WTC11 (cell line): Measurements from ENCODE around the gene TXNRD2. TPM values are rescaled to one million over a fixed set of nuclear protein-coding genes. Genes with fewer than 3 reads are reported as not detected.

Experiments used
- ATAC-seq: fragments of 200-7000 bp; cut with Tn5 transposase; 2 replicates; pipeline ENCODE4 v1.10.0; 2021; ENCODE audit warnings: mild to moderate bottlenecking, moderate library complexity
- CTCF ChIA-PET: fragments of 300-600 bp; sonication (Branson Sonifier 250); formaldehyde crosslinking; loops from one replicate; lab custom pipeline; 2021; ENCODE audit warnings: antibody characterized with exemption; lab: Charles Lee
- POLR2A ChIA-PET: fragments of 350-600 bp; sonication (Branson Sonifier 250); formaldehyde crosslinking; loops from one replicate; lab custom pipeline; 2021; ENCODE audit warnings: antibody characterized with exemption; lab: Charles Lee
- DNase-seq: peaks from one replicate; pipeline ENCODE4 v3.0.0; 2021; ENCODE audit warnings: low spot score
- H3K27ac Mint-ChIP-seq: 2 replicates; pipeline ENCODE4 v1.8.0; 2021; ENCODE audit warnings: mixed read lengths
- H3K27me3 Mint-ChIP-seq: 2 replicates; pipeline ENCODE4 v1.8.0; 2021; ENCODE audit warnings: low read depth, mild to moderate bottlenecking, moderate library complexity, mixed read lengths
- H3K36me3 Mint-ChIP-seq: 2 replicates; pipeline ENCODE4 v1.8.0; 2021; ENCODE audit warnings: mixed read lengths
- H3K4me1 Mint-ChIP-seq: 2 replicates; pipeline ENCODE4 v1.8.0; 2022; ENCODE audit warnings: mixed read lengths
- H3K4me3 Mint-ChIP-seq: 2 replicates; pipeline ENCODE4 v1.8.0; 2021; ENCODE audit warnings: mild to moderate bottlenecking, moderate library complexity, mixed read lengths
- H3K9me3 Mint-ChIP-seq: 2 replicates; pipeline ENCODE4 v1.8.0; 2021; ENCODE audit warnings: mixed read lengths
- ELF4 ChIP-seq: sonication (generic); formaldehyde crosslinking; IDR thresholded peaks from 2 replicates; pipeline ENCODE4 v1.8.1; 2022; ENCODE audit warnings: low read depth, mild to moderate bottlenecking, moderate library complexity, missing genetic modification reagents
- FOXK1 ChIP-seq: sonication (generic); formaldehyde crosslinking; IDR thresholded peaks from 2 replicates; pipeline ENCODE4 v1.8.0; 2022; ENCODE audit warnings: mild to moderate bottlenecking, moderate library complexity, missing genetic modification reagents
- FOXP1 ChIP-seq: sonication (generic); formaldehyde crosslinking; IDR thresholded peaks from 2 replicates; pipeline ENCODE4 v1.8.0; 2022; ENCODE audit warnings: missing genetic modification reagents, mild to moderate bottlenecking, moderate library complexity, borderline replicate concordance
- GABPB1 ChIP-seq: sonication (generic); formaldehyde crosslinking; IDR thresholded peaks from 2 replicates; pipeline ENCODE4 v1.8.1; 2023; ENCODE audit warnings: mild to moderate bottlenecking, missing genetic modification reagents
- NFATC4 ChIP-seq: fragments of 250-450 bp; sonication (Bioruptor Pico); IDR thresholded peaks from 2 replicates; pipeline ENCODE4 v1.9.0; 2021; ENCODE audit warnings: mild to moderate bottlenecking
- NFE2L1 ChIP-seq: sonication (generic); formaldehyde crosslinking; IDR thresholded peaks from 2 replicates; pipeline ENCODE4 v1.8.1; 2023; ENCODE audit warnings: missing genetic modification reagents
- RELA ChIP-seq: sonication (generic); formaldehyde crosslinking; IDR thresholded peaks from 2 replicates; pipeline ENCODE4 v1.8.1; 2022; ENCODE audit warnings: missing genetic modification reagents, mild to moderate bottlenecking, borderline replicate concordance
- ZNF416 ChIP-seq: fragments of 250-450 bp; sonication (Bioruptor Pico); IDR thresholded peaks from 2 replicates; pipeline ENCODE4 v1.9.0; 2021; ENCODE audit warnings: mild to moderate bottlenecking, inconsistent platforms
- total RNA-seq: library from RNA; stranded (reverse); gene quantifications from 3 replicates; pipeline ENCODE4 v1.2.3, GENCODE V29; 2021
- TF ChIP-seq, protein P1 (sequence below): fragments of 250-450 bp; sonication (Bioruptor Pico); IDR thresholded peaks from 2 replicates; pipeline ENCODE4 v1.9.0; 2021; ENCODE audit warnings: mild to moderate bottlenecking, borderline replicate concordance
- TF ChIP-seq, protein P2 (sequence below): fragments of 250-450 bp; sonication (Bioruptor Pico); conservative IDR thresholded peaks from 2 replicates; pipeline ENCODE4 v1.9.0; 2021; ENCODE audit warnings: mild to moderate bottlenecking
- TF ChIP-seq, protein P3 (sequence below): sonication (generic); formaldehyde crosslinking; IDR thresholded peaks from 2 replicates; pipeline ENCODE4 v1.8.1; 2023; ENCODE audit warnings: mild to moderate bottlenecking, missing genetic modification reagents
- TF ChIP-seq, protein P4 (sequence below): sonication (generic); formaldehyde crosslinking; IDR thresholded peaks from 2 replicates; pipeline ENCODE4 v1.8.0; 2023; ENCODE audit warnings: missing genetic modification reagents
- TF ChIP-seq, protein P5 (sequence below): sonication (generic); formaldehyde crosslinking; IDR thresholded peaks from 2 replicates; pipeline ENCODE4 v1.8.0; 2023; ENCODE audit warnings: mild to moderate bottlenecking, missing genetic modification reagents

TXNRD2 gene
- total RNA-seq, 1 experiment from 2014 or later, result 15.9 TPM

DNA sequence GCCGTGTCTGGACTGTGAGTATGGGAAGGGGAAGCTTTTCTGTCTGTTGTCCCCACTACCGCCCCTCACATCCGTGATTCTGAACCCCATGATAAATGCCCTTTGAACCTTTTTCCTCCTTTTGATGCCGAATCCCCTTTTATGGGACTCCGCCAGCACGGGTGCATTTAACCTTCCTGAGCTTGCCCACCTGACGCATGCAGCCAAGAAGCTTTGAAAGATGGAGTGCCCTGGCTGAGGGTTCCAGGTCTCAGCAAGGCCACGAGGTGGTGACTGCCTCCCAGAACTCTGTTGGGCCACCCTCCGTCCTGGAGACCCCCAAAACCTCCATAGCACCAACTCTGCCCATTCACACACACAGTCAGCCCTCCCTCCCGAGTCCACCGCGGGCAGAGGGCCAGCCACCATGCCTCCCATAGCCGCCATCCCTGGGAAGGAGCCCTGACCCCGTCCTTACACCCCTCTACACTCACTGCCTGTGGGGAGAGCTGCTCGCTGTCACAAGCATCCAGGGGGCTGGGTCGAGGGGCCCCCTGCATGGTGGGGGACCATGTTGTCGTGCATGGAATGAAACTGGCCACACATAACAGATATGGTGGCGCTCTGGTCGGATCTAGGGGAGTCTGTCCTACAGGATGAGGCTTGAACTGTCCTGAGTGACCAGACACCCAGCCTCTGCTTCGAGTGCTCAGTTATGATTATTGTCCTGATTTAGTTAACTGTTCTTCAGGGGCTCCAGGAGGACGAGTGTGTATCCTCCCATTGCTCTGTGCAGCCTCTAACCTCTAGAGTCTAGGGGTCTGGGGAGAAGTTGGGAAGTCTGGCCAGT is 868 bp downstream of the TXNRD2 start:
- Mint-ChIP-seq H3K36me3 (peaks cover 24% of the 10 kb centered on the region), H3K4me1 (peaks cover 22% of the 10 kb centered on the region), H3K27ac (no peak overlapping the region)
- POLR2A ChIA-PET, result no interaction called here
- TF ChIP-seq, protein P1, sequence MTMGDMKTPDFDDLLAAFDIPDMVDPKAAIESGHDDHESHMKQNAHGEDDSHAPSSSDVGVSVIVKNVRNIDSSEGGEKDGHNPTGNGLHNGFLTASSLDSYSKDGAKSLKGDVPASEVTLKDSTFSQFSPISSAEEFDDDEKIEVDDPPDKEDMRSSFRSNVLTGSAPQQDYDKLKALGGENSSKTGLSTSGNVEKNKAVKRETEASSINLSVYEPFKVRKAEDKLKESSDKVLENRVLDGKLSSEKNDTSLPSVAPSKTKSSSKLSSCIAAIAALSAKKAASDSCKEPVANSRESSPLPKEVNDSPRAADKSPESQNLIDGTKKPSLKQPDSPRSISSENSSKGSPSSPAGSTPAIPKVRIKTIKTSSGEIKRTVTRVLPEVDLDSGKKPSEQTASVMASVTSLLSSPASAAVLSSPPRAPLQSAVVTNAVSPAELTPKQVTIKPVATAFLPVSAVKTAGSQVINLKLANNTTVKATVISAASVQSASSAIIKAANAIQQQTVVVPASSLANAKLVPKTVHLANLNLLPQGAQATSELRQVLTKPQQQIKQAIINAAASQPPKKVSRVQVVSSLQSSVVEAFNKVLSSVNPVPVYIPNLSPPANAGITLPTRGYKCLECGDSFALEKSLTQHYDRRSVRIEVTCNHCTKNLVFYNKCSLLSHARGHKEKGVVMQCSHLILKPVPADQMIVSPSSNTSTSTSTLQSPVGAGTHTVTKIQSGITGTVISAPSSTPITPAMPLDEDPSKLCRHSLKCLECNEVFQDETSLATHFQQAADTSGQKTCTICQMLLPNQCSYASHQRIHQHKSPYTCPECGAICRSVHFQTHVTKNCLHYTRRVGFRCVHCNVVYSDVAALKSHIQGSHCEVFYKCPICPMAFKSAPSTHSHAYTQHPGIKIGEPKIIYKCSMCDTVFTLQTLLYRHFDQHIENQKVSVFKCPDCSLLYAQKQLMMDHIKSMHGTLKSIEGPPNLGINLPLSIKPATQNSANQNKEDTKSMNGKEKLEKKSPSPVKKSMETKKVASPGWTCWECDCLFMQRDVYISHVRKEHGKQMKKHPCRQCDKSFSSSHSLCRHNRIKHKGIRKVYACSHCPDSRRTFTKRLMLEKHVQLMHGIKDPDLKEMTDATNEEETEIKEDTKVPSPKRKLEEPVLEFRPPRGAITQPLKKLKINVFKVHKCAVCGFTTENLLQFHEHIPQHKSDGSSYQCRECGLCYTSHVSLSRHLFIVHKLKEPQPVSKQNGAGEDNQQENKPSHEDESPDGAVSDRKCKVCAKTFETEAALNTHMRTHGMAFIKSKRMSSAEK, result no peak
- TF ChIP-seq, protein P2, sequence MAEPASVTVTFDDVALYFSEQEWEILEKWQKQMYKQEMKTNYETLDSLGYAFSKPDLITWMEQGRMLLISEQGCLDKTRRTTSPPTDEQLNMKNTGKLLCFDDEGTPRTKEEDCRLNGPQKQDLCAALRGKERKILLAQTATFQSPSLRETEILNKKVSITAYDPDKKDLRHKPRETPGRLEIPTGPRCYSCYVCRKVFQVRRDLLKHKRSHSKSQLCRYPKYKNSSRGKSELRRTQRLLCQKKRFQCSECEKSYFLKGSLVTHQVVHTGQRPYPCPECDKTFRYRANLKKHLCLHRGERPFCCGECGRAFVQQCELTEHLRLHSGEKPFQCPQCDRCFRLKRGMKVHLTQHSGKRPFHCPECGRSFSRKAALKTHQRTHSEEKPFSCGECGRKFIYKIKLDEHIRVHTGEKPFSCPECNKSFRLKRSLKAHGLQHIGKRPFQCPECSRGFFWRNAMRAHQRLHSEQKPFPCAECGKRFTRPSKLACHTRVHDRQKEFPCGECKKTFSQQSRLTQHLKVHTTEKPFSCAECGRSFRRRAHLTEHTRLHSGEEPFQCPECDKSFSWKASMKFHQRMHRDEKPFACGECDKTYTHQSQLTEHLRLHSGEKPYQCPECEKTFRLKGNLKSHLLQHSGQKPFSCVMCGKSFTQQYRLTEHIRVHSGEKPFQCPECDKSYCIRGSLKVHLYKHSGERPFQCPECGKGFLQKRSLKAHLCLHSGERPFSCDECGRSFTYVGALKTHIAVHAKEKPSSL, result no peak
- TF ChIP-seq, protein P3, sequence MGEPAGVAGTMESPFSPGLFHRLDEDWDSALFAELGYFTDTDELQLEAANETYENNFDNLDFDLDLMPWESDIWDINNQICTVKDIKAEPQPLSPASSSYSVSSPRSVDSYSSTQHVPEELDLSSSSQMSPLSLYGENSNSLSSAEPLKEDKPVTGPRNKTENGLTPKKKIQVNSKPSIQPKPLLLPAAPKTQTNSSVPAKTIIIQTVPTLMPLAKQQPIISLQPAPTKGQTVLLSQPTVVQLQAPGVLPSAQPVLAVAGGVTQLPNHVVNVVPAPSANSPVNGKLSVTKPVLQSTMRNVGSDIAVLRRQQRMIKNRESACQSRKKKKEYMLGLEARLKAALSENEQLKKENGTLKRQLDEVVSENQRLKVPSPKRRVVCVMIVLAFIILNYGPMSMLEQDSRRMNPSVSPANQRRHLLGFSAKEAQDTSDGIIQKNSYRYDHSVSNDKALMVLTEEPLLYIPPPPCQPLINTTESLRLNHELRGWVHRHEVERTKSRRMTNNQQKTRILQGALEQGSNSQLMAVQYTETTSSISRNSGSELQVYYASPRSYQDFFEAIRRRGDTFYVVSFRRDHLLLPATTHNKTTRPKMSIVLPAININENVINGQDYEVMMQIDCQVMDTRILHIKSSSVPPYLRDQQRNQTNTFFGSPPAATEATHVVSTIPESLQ (CRISPR knock-in tag), result no peak
- no peak for TF ChIP-seq FOXP1
- TF ChIP-seq, all 79 proteins: peak for 0
- CTCF ChIA-PET, result interaction anchor here (1.5 to 3.7 kb wide), 2 partner anchors 13 to 34 kb away, joined by 4 to 21 read pairs; no protein-coding TSS in a partner anchor
- Mint-ChIP-seq H3K4me3 (peak overlapping the region; percentile 70), H3K27me3 (peaks cover 4% of the 10 kb centered on the region), H3K9me3 (peaks cover 17% of the 10 kb centered on the region)
- no peak for ATAC-seq
- no peak for DNase-seq

DNA sequence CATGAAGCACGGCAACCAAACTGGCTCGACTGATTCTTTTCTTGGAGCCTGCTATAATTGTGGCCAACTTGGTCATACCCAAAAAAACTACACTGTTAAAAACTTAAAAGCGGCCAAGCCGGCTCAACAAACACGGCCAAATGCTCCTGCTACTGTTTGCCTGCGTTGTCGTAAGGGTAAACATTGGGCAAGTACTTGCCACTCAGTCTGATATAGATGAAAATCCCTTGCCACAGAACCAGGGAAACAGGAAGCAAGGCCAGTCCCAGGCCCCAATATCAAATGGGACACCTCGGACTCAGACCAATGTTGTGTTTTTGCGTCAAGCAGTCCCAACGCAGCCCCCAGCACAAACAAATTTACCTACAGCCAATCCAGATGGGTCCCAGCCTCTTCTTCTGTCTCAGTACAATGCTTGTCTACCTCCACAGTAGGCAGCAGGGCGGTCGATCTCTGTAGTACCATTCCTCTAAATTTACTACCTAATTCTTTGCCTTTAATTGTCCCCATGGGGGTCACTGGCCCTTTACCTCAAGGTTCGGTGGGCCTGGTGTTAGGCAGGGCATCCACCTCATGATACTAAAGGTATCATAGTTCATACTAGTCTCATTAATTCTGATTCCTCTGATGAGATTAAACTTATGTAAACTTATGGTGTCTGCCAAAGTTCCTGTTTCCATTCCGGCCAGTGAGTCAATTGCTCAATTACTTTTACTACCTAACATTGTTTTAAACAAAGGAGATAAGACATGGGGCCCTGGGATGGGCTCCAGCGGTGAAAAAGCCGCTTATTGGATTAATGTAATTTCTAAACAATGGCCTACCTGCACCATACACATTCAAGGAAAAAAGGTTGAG is 3.8 kb downstream of the TXNRD2 start:
- Mint-ChIP-seq H3K4me1 (peaks cover 14% of the 10 kb centered on the region), H3K36me3 (peaks cover 28% of the 10 kb centered on the region), H3K27ac (no peak overlapping the region), H3K4me3 (no peak overlapping the region), H3K27me3 (peaks cover 7% of the 10 kb centered on the region)
- CTCF ChIA-PET, result interaction anchor here (0.9 to 1.3 kb wide), 4 partner anchors 16 to 208 kb away, joined by 3 to 7 read pairs (median 4); no protein-coding TSS in a partner anchor
- no peak for ATAC-seq
- DNase-seq, result no peak
- TF ChIP-seq, protein P4, sequence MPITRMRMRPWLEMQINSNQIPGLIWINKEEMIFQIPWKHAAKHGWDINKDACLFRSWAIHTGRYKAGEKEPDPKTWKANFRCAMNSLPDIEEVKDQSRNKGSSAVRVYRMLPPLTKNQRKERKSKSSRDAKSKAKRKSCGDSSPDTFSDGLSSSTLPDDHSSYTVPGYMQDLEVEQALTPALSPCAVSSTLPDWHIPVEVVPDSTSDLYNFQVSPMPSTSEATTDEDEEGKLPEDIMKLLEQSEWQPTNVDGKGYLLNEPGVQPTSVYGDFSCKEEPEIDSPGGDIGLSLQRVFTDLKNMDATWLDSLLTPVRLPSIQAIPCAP, result no peak
- TF ChIP-seq GABPB1 (CRISPR knock-in tag), result peak; percentile 41; the same call in 1 of the 2 replicates
- TF ChIP-seq, all 79 proteins: peak for 1
- peaks cover 28% of the 10 kb centered on the region for H3K9me3 Mint-ChIP-seq
- POLR2A ChIA-PET, result no interaction called here

DNA sequence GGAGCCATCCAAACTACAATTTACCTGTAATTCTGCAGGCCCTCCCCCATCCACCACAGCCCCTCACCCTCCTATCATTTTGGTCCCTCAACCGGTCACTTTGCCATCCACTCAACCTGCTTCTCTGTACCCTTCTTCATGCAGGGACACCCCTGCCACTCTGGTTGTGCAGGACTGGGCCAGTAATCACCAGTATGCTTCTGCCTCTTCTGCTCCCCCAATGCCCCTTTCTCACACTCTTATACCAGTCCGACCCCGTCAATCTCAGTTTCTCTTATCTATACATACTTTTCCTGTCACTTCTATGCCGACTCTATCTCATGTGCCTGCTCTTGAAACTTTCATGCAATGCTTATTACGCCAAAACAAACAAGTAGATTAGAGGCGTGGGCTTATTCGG is 5.1 kb downstream of the TXNRD2 start:
- CTCF ChIA-PET, result interaction anchor here (0.9 to 1.3 kb wide), 2 partner anchors 15 to 17 kb away, joined by 3 to 7 read pairs; no protein-coding TSS in a partner anchor
- ATAC-seq, result no peak
- no peak for DNase-seq

More for the DNA sequence above, 5.1 kb downstream of the TXNRD2 start:
- no peak overlapping the region for H3K4me3 Mint-ChIP-seq
- POLR2A ChIA-PET, result no interaction called here
- TF ChIP-seq ELF4 (CRISPR knock-in tag) (no peak), NFATC4 (no peak), ZNF416 (CRISPR knock-in tag) (no peak), RELA (no peak), NFE2L1 (no peak), FOXK1 (CRISPR knock-in tag) (no peak)
- TF ChIP-seq, protein P3 (CRISPR knock-in tag), result no peak
- TF ChIP-seq, protein P5, sequence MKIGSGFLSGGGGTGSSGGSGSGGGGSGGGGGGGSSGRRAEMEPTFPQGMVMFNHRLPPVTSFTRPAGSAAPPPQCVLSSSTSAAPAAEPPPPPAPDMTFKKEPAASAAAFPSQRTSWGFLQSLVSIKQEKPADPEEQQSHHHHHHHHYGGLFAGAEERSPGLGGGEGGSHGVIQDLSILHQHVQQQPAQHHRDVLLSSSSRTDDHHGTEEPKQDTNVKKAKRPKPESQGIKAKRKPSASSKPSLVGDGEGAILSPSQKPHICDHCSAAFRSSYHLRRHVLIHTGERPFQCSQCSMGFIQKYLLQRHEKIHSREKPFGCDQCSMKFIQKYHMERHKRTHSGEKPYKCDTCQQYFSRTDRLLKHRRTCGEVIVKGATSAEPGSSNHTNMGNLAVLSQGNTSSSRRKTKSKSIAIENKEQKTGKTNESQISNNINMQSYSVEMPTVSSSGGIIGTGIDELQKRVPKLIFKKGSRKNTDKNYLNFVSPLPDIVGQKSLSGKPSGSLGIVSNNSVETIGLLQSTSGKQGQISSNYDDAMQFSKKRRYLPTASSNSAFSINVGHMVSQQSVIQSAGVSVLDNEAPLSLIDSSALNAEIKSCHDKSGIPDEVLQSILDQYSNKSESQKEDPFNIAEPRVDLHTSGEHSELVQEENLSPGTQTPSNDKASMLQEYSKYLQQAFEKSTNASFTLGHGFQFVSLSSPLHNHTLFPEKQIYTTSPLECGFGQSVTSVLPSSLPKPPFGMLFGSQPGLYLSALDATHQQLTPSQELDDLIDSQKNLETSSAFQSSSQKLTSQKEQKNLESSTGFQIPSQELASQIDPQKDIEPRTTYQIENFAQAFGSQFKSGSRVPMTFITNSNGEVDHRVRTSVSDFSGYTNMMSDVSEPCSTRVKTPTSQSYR (CRISPR knock-in tag), result no peak
- H3K36me3 Mint-ChIP-seq, result peaks cover 28% of the 10 kb centered on the region
- H3K27ac Mint-ChIP-seq, result no peak overlapping the region
- peaks cover 7% of the 10 kb centered on the region for H3K27me3 Mint-ChIP-seq
- peaks cover 28% of the 10 kb centered on the region for H3K9me3 Mint-ChIP-seq
- peaks cover 4% of the 10 kb centered on the region; the same call in 1 of the 2 replicates for H3K4me1 Mint-ChIP-seq
